ENCODE measurements around the gene ZBTB46. TPM values are rescaled to one million over a fixed set of nuclear protein-coding genes. Genes with fewer than 3 reads are reported as not detected.

The ZBTB46 gene
- total and polyA plus RNA-seq, 10 of the 15 experiments (the other 5 are each of a cell fraction or from before 2014, with no cell fraction given), result 0.15 to 0.92 (median 0.34) TPM

- ChIA-PET CTCF (interaction anchor here (0.6 kb wide), 1 partner anchor 284 kb away, joined by 3 read pairs; the partner anchor contains the start of gene PTK6), POLR2A (no interaction called here), SMC1A (ENCODE audit: uncharacterized antibody, unreplicated experiment) (no interaction called here), RAD21 (ENCODE audit: unreplicated experiment) (no interaction called here)
- no peak overlapping the region for H3K9ac ChIP-seq (ENCODE audit: control insufficient read depth, insufficient read depth, low read length)
- H3K4me2 ChIP-seq (ENCODE audit: control insufficient read depth, insufficient read depth), result no peak overlapping the region
- H4K20me1 ChIP-seq (ENCODE audit: control insufficient read depth, insufficient read depth), result peaks cover 3% of the 10 kb centered on the region; the same call in 1 of the 2 replicates
- BruUV-seq (replicated peaks), result no TSS peak
- intact Hi-C loops (cut with micrococcal nuclease; ENCODE audit: unreplicated experiment), result no loop called here
- H3K4me3 ChIP-seq, result no peak overlapping the region
- no peaks in the 10 kb centered on the region for H3K79me2 ChIP-seq (ENCODE audit: control insufficient read depth, insufficient read depth, low read length)
- DNase-seq (ENCODE audit: low read depth, low spot score), result no peak
- WGBS (ENCODE audit: insufficient coverage, insufficient replicate concordance, low lambda C conversion rate, missing lambda C conversion rate), result 41% methylated on average over 8 of the region's 8 CpGs
- H3K27ac ChIP-seq (ENCODE audit: control insufficient read depth, insufficient read depth), result peak overlapping the region; percentile 24; the same call in 1 of the 2 replicates
- no peaks in the 10 kb centered on the region for H3K36me3 ChIP-seq (ENCODE audit: control insufficient read depth in 2 of 2, insufficient read depth in 2 of 2, low read length in 1 of 2)
- H2AFZ ChIP-seq (ENCODE audit: control insufficient read depth, low read depth, low read length), result no peak overlapping the region
- H3K9me3 ChIP-seq (replicated peaks; ENCODE audit: control insufficient read depth, insufficient read depth, low read length), result no peaks in the 10 kb centered on the region
- FAIRE-seq, result no peak
- 0 out of 2 replicates have a peak, but pooled peaks cover 4% of the 10 kb centered on the region for H3K4me1 ChIP-seq (ENCODE audit: control insufficient read depth, insufficient read depth, low read length)
- H3K27me3 ChIP-seq (replicated peaks in 1 of 2; ENCODE audit: control insufficient read depth in 2 of 2, insufficient read depth in 2 of 2, low read length in 1 of 2), result peaks cover 0 to 1% of the 10 kb centered on the region in 2 experiments; a peak in 1 of 4 replicates
- peak; percentile 49 for ATAC-seq
- in situ Hi-C loops (cut with MboI), result no loop called here
- TF ChIP-seq IRF4 (IDR thresholded peaks at IDR 0.05; ENCODE audit: low read depth, low read length) (no peak), BMI1 (IDR thresholded peaks at IDR 0.05; ENCODE audit: borderline replicate concordance) (no peak), NBN (IDR thresholded peaks at IDR 0.05) (no peak), PML (IDR thresholded peaks at IDR 0.05; ENCODE audit: low read length) (no peak), TBL1XR1 (IDR thresholded peaks at IDR 0.05; ENCODE audit: low read depth, low read length) (no peak), RUNX3 (IDR thresholded peaks at IDR 0.05; ENCODE audit: low read length) (no peak), SMAD5 (IDR thresholded peaks at IDR 0.05; ENCODE audit: low read depth) (no peak), E4F1 (IDR thresholded peaks at IDR 0.05; ENCODE audit: borderline replicate concordance, partially characterized antibody) (no peak), MYC (IDR thresholded peaks at IDR 0.05; ENCODE audit: insufficient read depth, insufficient read length, insufficient replicate concordance, low read length, severe bottlenecking) (no peak), GABPA (IDR thresholded peaks at IDR 0.05; ENCODE audit: low read depth) (no peak), PRDM15 (CRISPR knock-in tag; IDR thresholded peaks at IDR 0.05) (no peak), ZBTB40 (IDR thresholded peaks at IDR 0.05; ENCODE audit: borderline replicate concordance) (no peak), USF1 (IDR thresholded peaks at IDR 0.05; ENCODE audit: borderline replicate concordance, extremely low read length, insufficient read depth, low read depth, low read length) (no peak)
Measured at GRCh38 chr20:63821811-63822210, 9.3 kb downstream of the ZBTB46 start.

Data from GM12878 (cell line).